H1 (cell line): Measurements from ENCODE around the gene DPEP3. TPM values are rescaled to one million over a fixed set of nuclear protein-coding genes. Genes with fewer than 3 reads are reported as not detected.
A peak's percentile ranks its signal among the peaks of the same experiment; 100 is the strongest.

Experiments used
- CTCF ChIA-PET: fragments of 300-600 bp; sonication (Branson Sonifier 250); formaldehyde crosslinking; loops from one replicate; lab custom pipeline; 2021; ENCODE audit not compliant: partially characterized antibody; lab: Charles Lee
- POLR2A ChIA-PET: fragments of 300-600 bp; sonication (Branson Sonifier 250); formaldehyde crosslinking; loops from one replicate; lab custom pipeline; 2021; ENCODE audit warnings: inconsistent platforms; ENCODE audit not compliant: partially characterized antibody; lab: Charles Lee
- DNase-seq, 2 experiments: peaks; one replicate each; pipeline versions ENCODE4 v3.0.0 to v3.0.0-alpha.2; 2010 to 2022; ENCODE audit warnings: low spot score in 2 of 2, low read depth in 1 of 2, mixed read lengths in 1 of 2
- FAIRE-seq: peaks from 2 replicates; lab custom pipeline; 2011; peaks lifted over from hg19 to GRCh38; lab: Jason Lieb, UNC
- H2AFZ ChIP-seq: 2 replicates; pipeline ENCODE4 v1.8.1; 2012; ENCODE audit warnings: low read length, inconsistent platforms
- H2AK5ac ChIP-seq: 2 replicates; pipeline ENCODE4 v1.6.1; 2013; ENCODE audit warnings: low read depth, low read length
- H2BK120ac ChIP-seq: replicated peaks from 2 replicates; pipeline ENCODE3; 2013; ENCODE audit warnings: low read depth, low read length, inconsistent platforms
- H2BK12ac ChIP-seq: 2 replicates; pipeline ENCODE4 v1.6.1; 2013; ENCODE audit warnings: low read depth, low read length
- H2BK15ac ChIP-seq: 2 replicates; pipeline ENCODE4 v1.6.1; 2013; ENCODE audit warnings: low read length
- H2BK20ac ChIP-seq: 2 replicates; pipeline ENCODE4 v1.6.1; 2013; ENCODE audit warnings: low read length
- H2BK5ac ChIP-seq: 2 replicates; pipeline ENCODE4 v1.6.1; 2013; ENCODE audit warnings: low read depth, low read length
- H3K14ac ChIP-seq: 2 replicates; pipeline ENCODE4 v1.6.1; 2013; ENCODE audit warnings: inconsistent platforms; ENCODE audit not compliant: insufficient read length
- H3K18ac ChIP-seq: 2 replicates; pipeline ENCODE4 v1.6.1; 2013; ENCODE audit warnings: low read length; ENCODE audit errors: extremely low read depth
- H3K23ac ChIP-seq: 2 replicates; pipeline ENCODE4 v1.6.1; 2013; ENCODE audit warnings: inconsistent platforms; ENCODE audit not compliant: insufficient read length
- H3K23me2 ChIP-seq: 2 replicates; pipeline ENCODE4 v1.6.1; 2013; ENCODE audit warnings: low read depth, low read length
- H3K27ac ChIP-seq: 2 replicates; pipeline ENCODE4 v1.6.1; 2011; ENCODE audit warnings: low read depth, low read length, inconsistent platforms
- H3K27me3 ChIP-seq, 4 experiments: replicated peaks in 1 of 4; 1 replicate in 1 of 4; 2 replicates in 3 of 4; pipeline versions ENCODE4 v1.6.1 to v1.8.1; 2011 to 2013; ENCODE audit warnings: low read length in 3 of 4, mild to moderate bottlenecking in 3 of 4, inconsistent platforms in 2 of 4, mixed read lengths in 2 of 4, moderate library complexity in 1 of 4; ENCODE audit not compliant: control insufficient read depth in 3 of 4, insufficient read depth in 3 of 4; ENCODE audit errors: extremely low read depth in 1 of 4
- H3K36me3 ChIP-seq, 4 experiments: 2 replicates each; pipeline versions ENCODE4 v1.6.1 to v1.8.1; 2011 to 2013; ENCODE audit warnings: mild to moderate bottlenecking in 4 of 4, low read length in 3 of 4, moderate library complexity in 2 of 4, control low read depth in 1 of 4, inconsistent platforms in 1 of 4; ENCODE audit not compliant: insufficient read depth in 4 of 4, control insufficient read depth in 2 of 4
- H3K4ac ChIP-seq: replicated peaks from 2 replicates; pipeline ENCODE3; 2013; ENCODE audit warnings: low read length, low read depth, mixed read lengths, inconsistent platforms; ENCODE audit not compliant: insufficient read length
- H3K4me1 ChIP-seq, 4 experiments: replicated peaks in 1 of 4; 1 replicate in 1 of 4; 2 replicates in 3 of 4; pipeline versions ENCODE4 v1.6.1 to v1.8.1; 2011 to 2013; ENCODE audit warnings: low read length in 3 of 4, inconsistent platforms in 2 of 4, mixed read lengths in 1 of 4; ENCODE audit not compliant: insufficient read depth in 4 of 4, control insufficient read depth in 3 of 4
- H3K4me2 ChIP-seq, 2 experiments: 2 replicates each; pipeline versions ENCODE4 v1.6.1 to v1.8.1; 2011 to 2013; ENCODE audit warnings: low read depth in 2 of 2, low read length in 2 of 2, control low read depth in 1 of 2, inconsistent platforms in 1 of 2, mild to moderate bottlenecking in 1 of 2; ENCODE audit not compliant: insufficient read depth in 1 of 2
- H3K4me3 ChIP-seq, 4 experiments: fragments of 200-600, 300-600 bp in 1 of 4; sonication (generic), shearing (Covaris generic), sonication (Bioruptor Twin) in 1 of 4; 2 replicates each; pipeline versions ENCODE4 v1.5.1 to v1.8.1; 2011 to 2016; ENCODE audit warnings: low read length in 4 of 4, low read depth in 3 of 4, control low read depth in 2 of 4, inconsistent platforms in 2 of 4, mild to moderate bottlenecking in 2 of 4, mixed read lengths in 1 of 4, moderate library complexity in 1 of 4; ENCODE audit not compliant: insufficient read depth in 2 of 4; ENCODE audit errors: extremely low read depth in 1 of 4
- H3K56ac ChIP-seq: replicated peaks from 2 replicates; pipeline ENCODE3; 2013; ENCODE audit warnings: low read depth, mild to moderate bottlenecking, mixed read lengths, low read length, inconsistent platforms; ENCODE audit not compliant: insufficient read length
- H3K79me1 ChIP-seq: 2 replicates; pipeline ENCODE4 v1.6.1; 2013; ENCODE audit warnings: low read depth, low read length, control low read depth
- H3K79me2 ChIP-seq, 2 experiments: 2 replicates each; pipeline versions ENCODE4 v1.6.1 to v1.8.1; 2012 to 2013; ENCODE audit warnings: low read length in 2 of 2, mild to moderate bottlenecking in 2 of 2, inconsistent platforms in 1 of 2; ENCODE audit not compliant: insufficient read depth in 2 of 2, control insufficient read depth in 1 of 2
- H3K9ac ChIP-seq, 4 experiments: replicated peaks in 1 of 4; 1 replicate in 1 of 4; 2 replicates in 3 of 4; pipeline versions ENCODE4 v1.6.1 to v1.8.1; 2011 to 2013; ENCODE audit warnings: low read depth in 3 of 4, low read length in 3 of 4, control low read depth in 2 of 4, mild to moderate bottlenecking in 2 of 4, moderate library complexity in 2 of 4, inconsistent platforms in 1 of 4; ENCODE audit errors: extremely low read depth in 1 of 4
- H3K9me3 ChIP-seq, 2 experiments: 2 replicates each; pipeline versions ENCODE4 v1.6.1 to v1.8.1; 2012 to 2013; ENCODE audit warnings: mild to moderate bottlenecking in 2 of 2, moderate library complexity in 2 of 2, control low read depth in 1 of 2, inconsistent platforms in 1 of 2, low read depth in 1 of 2, low read length in 1 of 2, mixed read lengths in 1 of 2; ENCODE audit not compliant: insufficient read depth in 2 of 2
- H4K20me1 ChIP-seq, 2 experiments: replicated peaks in 1 of 2; 2 replicates each; pipeline versions ENCODE3 to v1.8.1; 2011 to 2013; ENCODE audit warnings: inconsistent platforms in 2 of 2, low read length in 2 of 2, mild to moderate bottlenecking in 1 of 2; ENCODE audit not compliant: insufficient read depth in 2 of 2, control insufficient read depth in 1 of 2
- H4K5ac ChIP-seq: 2 replicates; pipeline ENCODE4 v1.6.1; 2013; ENCODE audit warnings: low read length, low read depth, mixed read lengths, inconsistent platforms; ENCODE audit not compliant: insufficient read length
- H4K8ac ChIP-seq: 2 replicates; pipeline ENCODE4 v1.8.0; 2013; ENCODE audit warnings: mild to moderate bottlenecking, moderate library complexity, low read length, inconsistent platforms; ENCODE audit not compliant: insufficient read depth; ENCODE audit errors: extremely low read depth
- H4K91ac ChIP-seq: replicated peaks from 2 replicates; pipeline ENCODE3; 2013; ENCODE audit warnings: low read length, mixed read lengths, inconsistent platforms; ENCODE audit not compliant: insufficient read length
- BACH1 ChIP-seq: IDR thresholded peaks from 2 replicates; pipeline ENCODE4 v1.6.1; 2012; ENCODE audit warnings: low read length, improper control_type of control experiment
- BRCA1 ChIP-seq: IDR thresholded peaks from 2 replicates; pipeline ENCODE4 v1.6.1; 2012; ENCODE audit warnings: low read depth, low read length, improper control_type of control experiment
- EP300 ChIP-seq, 2 experiments: IDR thresholded peaks; 1 replicate in 1 of 2; 2 replicates in 1 of 2; pipeline ENCODE4 v1.6.1; 2011 to 2012; ENCODE audit warnings: low read depth in 2 of 2, low read length in 2 of 2, mild to moderate bottlenecking in 2 of 2, borderline replicate concordance in 1 of 2, inconsistent platforms in 1 of 2, moderate library complexity in 1 of 2
- GABPA ChIP-seq: IDR thresholded peaks from 2 replicates; pipeline ENCODE4 v1.6.1; 2011; ENCODE audit warnings: mild to moderate bottlenecking, low read length, moderate library complexity, borderline replicate concordance; ENCODE audit not compliant: insufficient read depth
- GTF2F1 ChIP-seq: IDR thresholded peaks from 2 replicates; pipeline ENCODE4 v1.6.1; 2012; ENCODE audit warnings: low read depth, low read length, improper control_type of control experiment, borderline replicate concordance
- JUN ChIP-seq: IDR thresholded peaks from 2 replicates; pipeline ENCODE4 v1.6.1; 2011; ENCODE audit warnings: low read depth, mild to moderate bottlenecking, improper control_type of control experiment, low read length
- KDM5A ChIP-seq: fragments of 200-600 bp; IDR thresholded peaks from 2 replicates; pipeline ENCODE4 v1.7.1; 2012; ENCODE audit warnings: mild to moderate bottlenecking, low read length, inconsistent platforms, mixed read lengths
- NRF1 ChIP-seq: IDR thresholded peaks from 2 replicates; pipeline ENCODE4 v1.6.1; 2011; ENCODE audit warnings: mild to moderate bottlenecking, low read depth, low read length, improper control_type of control experiment
- RAD21 ChIP-seq, 2 experiments: IDR thresholded peaks in 1 of 2; conservative IDR thresholded peaks in 1 of 2; 2 replicates each; pipeline ENCODE4 v1.6.1; 2011; ENCODE audit warnings: low read depth in 2 of 2, low read length in 2 of 2, improper control_type of control experiment in 1 of 2, inconsistent platforms in 1 of 2, mild to moderate bottlenecking in 1 of 2, moderate library complexity in 1 of 2
- SIX5 ChIP-seq: IDR thresholded peaks from 2 replicates; pipeline ENCODE4 v1.6.1; 2011; ENCODE audit warnings: mild to moderate bottlenecking, low read depth, low read length
- WGBS, 2 experiments: shearing (Covaris generic) in 1 of 2; methylation state at CpG; one replicate each; pipeline versions ENCODE4 v1.1.6 to v1.1.7; 2013 to 2015; ENCODE audit warnings: low lambda C conversion rate in 2 of 2, mixed read lengths in 2 of 2, inconsistent platforms in 1 of 2, low coverage in 1 of 2, missing lambda C conversion rate in 1 of 2; ENCODE audit not compliant: insufficient replicate concordance in 2 of 2, insufficient coverage in 1 of 2, insufficient read length in 1 of 2; ENCODE audit errors: extremely low coverage in 1 of 2, missing lambda C conversion rate in 1 of 2; 5-methylcytosine and 5-hydroxymethylcytosine counted together
- polyA plus RNA-seq, 7 experiments: library from polyadenylated mRNA; depleted of rRNA in 3 of 7; stranded (reverse) in 5 of 7; unstranded in 2 of 7; fragments of >200 nt in 5 of 7; fragments of 200-250 nt in 2 of 7; gene quantifications; 1 replicate in 5 of 7; 2 replicates in 1 of 7; 4 replicates in 1 of 7; pipeline versions ENCODE4 v1.2.1 to v1.2.3, GENCODE V29; 2011 to 2013; ENCODE audit warnings: missing spikeins in 2 of 7, mixed read lengths in 2 of 7
- total RNA-seq: library from RNA; stranded (reverse); fragmentation: NEBNext Ultra II Directional; extraction: Animal tissue kit (Norgen Biotek cat#: 25700); gene quantifications from 2 replicates; pipeline ENCODE4 v1.2.1, GENCODE V29; 2021

Gene DPEP3
- total and polyA plus RNA-seq, 2 of the 8 experiments (the other 6 are each of a cell fraction or from before 2014, with no cell fraction given), result 6.5 to 9.9 TPM

DNA sequence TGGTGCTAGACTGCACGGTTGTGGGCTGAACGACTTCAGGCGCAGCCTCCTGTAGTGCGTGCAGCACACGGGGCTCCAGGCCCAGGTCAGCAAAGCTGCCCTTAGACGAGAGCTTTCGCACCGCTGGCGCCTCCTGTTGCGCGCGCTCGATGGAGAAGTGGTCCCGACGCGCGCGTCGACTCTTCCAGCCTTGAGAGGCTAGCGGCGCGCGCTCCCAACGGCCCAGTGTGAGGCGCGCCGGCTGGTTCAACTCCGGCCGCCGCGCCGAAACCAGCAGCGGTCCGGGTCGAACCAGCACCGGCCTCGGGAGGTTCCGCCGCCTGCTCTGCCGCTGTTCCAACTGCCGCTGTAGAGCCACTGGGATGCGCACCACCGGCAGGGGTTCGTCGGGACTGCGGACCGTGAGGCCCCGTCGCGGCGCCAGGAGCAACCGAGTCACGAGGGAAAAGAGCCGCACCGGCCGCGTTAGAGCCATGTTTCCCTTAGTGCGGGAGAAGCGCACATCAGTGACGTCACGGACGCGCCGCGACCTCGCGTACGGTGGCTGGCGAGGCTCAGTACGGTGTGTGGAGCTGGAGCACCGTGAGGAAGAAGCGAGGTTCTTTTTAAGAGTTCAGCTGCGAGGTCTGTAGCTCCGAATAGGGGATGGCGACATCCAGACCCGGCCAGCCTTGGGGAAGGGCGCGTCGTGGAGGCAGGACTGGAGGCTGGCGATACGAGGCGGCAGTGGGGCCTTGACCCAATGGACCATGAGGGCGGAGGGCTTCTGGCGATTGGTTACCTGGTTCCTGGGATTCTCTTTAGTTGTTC lies 42.6 kb upstream of the DPEP3 start, which contains the start of the genes DDX28 and DUS2:
Gene DDX28 (minus strand): TSS at position 505 of the 810 bp plus-strand sequence. CDS start 30 bp downstream, at position 475.
Gene DUS2 (plus strand): TSS at position 557 of the 810 bp plus-strand sequence. CDS start 14,740 bp downstream, outside the sequence.
- Histone ChIP-seq H2BK5ac (peak within 1 kb of the TSS; percentile 97), H3K23ac (no peak within 1 kb of the TSS), H2AFZ (peak within 1 kb of the TSS; percentile 61; the same call in 1 of the 2 replicates), H4K5ac (peak within 1 kb of the TSS; percentile 92), H2BK12ac (peak within 1 kb of the TSS; percentile 60; the same call in 1 of the 2 replicates), H3K79me2 (peaks cover 0 to 27% of the 10 kb centered on the region in 2 experiments; a peak in 2 of 4 replicates), H3K23me2 (peaks cover 12% of the 10 kb centered on the region), H2BK15ac (no peak within 1 kb of the TSS), H3K9ac (peak within 1 kb of the TSS; percentile 96 to 98 (median 97)), H3K18ac (peak within 1 kb of the TSS; percentile 90), H2BK120ac (no peak within 1 kb of the TSS), H4K91ac (peak within 1 kb of the TSS; percentile 75), H3K4ac (no peak within 1 kb of the TSS), H3K4me3 (peak within 1 kb of the TSS; percentile 89 to 99 (median 96)), H4K8ac (peak within 1 kb of the TSS; percentile 100; the same call in 1 of the 2 replicates), H3K4me2 (peak within 1 kb of the TSS; percentile 72 to 94), H3K9me3 (no peaks in the 10 kb centered on the region), H3K56ac (peak within 1 kb of the TSS; percentile 48), H3K27ac (peak within 1 kb of the TSS; percentile 97), H2BK20ac (no peak within 1 kb of the TSS), H4K20me1 (peaks cover 0 to 3% of the 10 kb centered on the region in 2 experiments), H3K14ac (no peak within 1 kb of the TSS), H3K4me1 (peaks cover 0 to 8% (median 5%) of the 10 kb centered on the region in 4 experiments; a peak in 5 of 7 replicates), H2AK5ac (peak within 1 kb of the TSS; percentile 19; the same call in 1 of the 2 replicates), H3K27me3 (no peaks in the 10 kb centered on the region), H3K79me1 (peaks cover 7% of the 10 kb centered on the region), H3K36me3 (peaks cover 0 to 12% (median 2%) of the 10 kb centered on the region in 4 experiments; a peak in 5 of 8 replicates)
- ChIA-PET CTCF (interaction anchor here (0.6 to 3.2 kb wide), 20 partner anchors 9 to 218 kb away, joined by 3 to 18 read pairs (median 4); partner anchors contain the start of gene DPEP2), POLR2A (interaction anchor here (0.6 to 4.1 kb wide), 45 partner anchors 8 to 702 kb away, joined by 3 to 28 read pairs (median 4); partner anchors contain the start of genes ACD, DPEP2, NFATC3 and PSMB10)
- WGBS, 2 experiments, result 1% methylated on average over 69 of the region's 84 CpGs; no CpG with 5 or more reads in 1 of the 2 experiments
- DNase-seq (peak; percentile 70 to 99), FAIRE-seq (no peak)
- TF ChIP-seq BRCA1, result 0 out of 2 replicates have a peak, but pooled peaks have one; percentile 34
- TF ChIP-seq RAD21 (IDR thresholded peaks at IDR 0.05 in 1 of 2, conservative IDR thresholded peaks at IDR 0.05 in 1 of 2; ENCODE audit: low read depth in 2 of 2, low read length in 2 of 2), result no peak; a peak in 1 of 4 replicates
- TF ChIP-seq BACH1, result 0 out of 2 replicates have a peak, but pooled peaks have one; percentile 3
- no peak for TF ChIP-seq SIX5
- TF ChIP-seq JUN, result no peak
- peak in 1 of 2 experiments; percentile 17; a peak in 1 of 3 replicates for TF ChIP-seq EP300 (IDR thresholded peaks at IDR 0.05; ENCODE audit: borderline replicate concordance in 1 of 2, low read depth in 2 of 2, low read length in 2 of 2)
- TF ChIP-seq KDM5A, result peak; percentile 97
- TF ChIP-seq NRF1, result no peak
- TF ChIP-seq GABPA, result no peak
- peak; percentile 73 for TF ChIP-seq GTF2F1
